Activated CD4-positive, alpha-beta T cell treated with anti-CD3 and anti-CD28 coated beads, Interleukin-2, amount 10 ng/mL, durations not matched to agents 7 days and 5 days (primary cell): ENCODE measurements around the gene DDX41. TPM values are rescaled to one million over a fixed set of nuclear protein-coding genes. Genes with fewer than 3 reads are reported as not detected.

Experiments used
- CTCF ChIA-PET: fragments of 350-600 bp; sonication (Branson Sonifier 250); formaldehyde crosslinking; loops from one replicate; lab custom pipeline; 2021; ENCODE audit warnings: antibody characterized with exemption; lab: Charles Lee
- POLR2A ChIA-PET: fragments of 350-600 bp; sonication (Branson Sonifier 250); formaldehyde crosslinking; loops from one replicate; lab custom pipeline; 2021; ENCODE audit warnings: antibody characterized with exemption; lab: Charles Lee
- DNase-seq: peaks from one replicate; pipeline ENCODE4 v3.0.0-alpha.2; 2020
- H3K27ac Mint-ChIP-seq: one replicate; pipeline ENCODE4 v1.8.0; 2021; ENCODE audit warnings: mild to moderate bottlenecking, moderate library complexity, mixed read lengths
- H3K27me3 Mint-ChIP-seq: one replicate; pipeline ENCODE4 v1.8.0; 2021; ENCODE audit warnings: mixed read lengths
- H3K36me3 Mint-ChIP-seq: one replicate; pipeline ENCODE4 v1.8.0; 2021; ENCODE audit warnings: low read depth, mixed read lengths
- H3K4me1 Mint-ChIP-seq: one replicate; pipeline ENCODE4 v1.8.0; 2021; ENCODE audit warnings: mixed read lengths
- H3K4me3 Mint-ChIP-seq: one replicate; pipeline ENCODE4 v1.8.0; 2021; ENCODE audit warnings: mild to moderate bottlenecking, moderate library complexity, mixed read lengths
- H3K9me3 Mint-ChIP-seq: one replicate; pipeline ENCODE4 v1.8.0; 2021; ENCODE audit warnings: mixed read lengths
- total RNA-seq, 2 experiments: library from RNA; stranded (reverse); gene quantifications; one replicate each; pipeline ENCODE4 v1.2.3, GENCODE V29; 2021

The DDX41 gene
- total RNA-seq, 2 experiments from 2014 or later, result 106 to 118 TPM

- POLR2A ChIA-PET, result no interaction called here
- H3K27ac Mint-ChIP-seq, result no peak overlapping the region
Measured at GRCh38 chr5:177499842-177500241, 16.9 kb downstream of the DDX41 start.

GRCh38 chr5:177498013-177498787 lies 18.6 kb downstream of the DDX41 start:
- POLR2A ChIA-PET, result interaction anchor here (1.0 kb wide), 1 partner anchor 11 kb away, joined by 4 read pairs; no protein-coding TSS in a partner anchor
- Mint-ChIP-seq H3K4me1 (peaks cover 42% of the 10 kb centered on the region), H3K27ac (peak overlapping the region; percentile 16), H3K4me3 (peak overlapping the region; percentile 76), H3K36me3 (no peaks in the 10 kb centered on the region), H3K27me3 (peaks cover 18% of the 10 kb centered on the region), H3K9me3 (no peaks in the 10 kb centered on the region)
- CTCF ChIA-PET, result interaction anchor here (0.7 to 4.4 kb wide), 11 partner anchors 9 to 108 kb away, joined by 3 to 23 read pairs (median 4); partner anchors contain the start of gene DOK3
- DNase-seq, result no peak

More at GRCh38 chr5:177499842-177500241, 16.9 kb downstream of the DDX41 start:
- H3K36me3 Mint-ChIP-seq, result no peaks in the 10 kb centered on the region
- H3K27me3 Mint-ChIP-seq, result peaks cover 18% of the 10 kb centered on the region
- no peak overlapping the region for H3K4me3 Mint-ChIP-seq
- H3K4me1 Mint-ChIP-seq, result peaks cover 29% of the 10 kb centered on the region
- no peaks in the 10 kb centered on the region for H3K9me3 Mint-ChIP-seq
- no peak for DNase-seq
- CTCF ChIA-PET, result interaction anchor here (0.8 to 4.4 kb wide), 8 partner anchors 21 to 117 kb away, joined by 3 to 36 read pairs (median 8); no protein-coding TSS in a partner anchor

GRCh38 chr5:177497292-177498012 lies 19.3 kb downstream of the DDX41 start, which contains the start of gene PDLIM7:
Gene PDLIM7, minus strand, starts transcription at chr5:177497604. Its CDS starts 1,092 bp downstream, at chr5:177496512.
- ChIA-PET CTCF (interaction anchor here (0.6 to 2.4 kb wide), 12 partner anchors 8 to 107 kb away, joined by 3 to 9 read pairs (median 4); partner anchors contain the start of gene DOK3), POLR2A (interaction anchor here (1.0 kb wide), 1 partner anchor 12 kb away, joined by 4 read pairs; no protein-coding TSS in a partner anchor)
- Mint-ChIP-seq H3K36me3 (peaks cover 5% of the 10 kb centered on the region), H3K9me3 (no peaks in the 10 kb centered on the region), H3K4me3 (peak within 1 kb of the TSS; percentile 76), H3K27me3 (peaks cover 18% of the 10 kb centered on the region), H3K27ac (peak within 1 kb of the TSS; percentile 64), H3K4me1 (peaks cover 47% of the 10 kb centered on the region)
- DNase-seq, result peak; percentile 95

GRCh38 chr5:177496727-177497291 lies 20.0 kb downstream of the DDX41 start:
- Mint-ChIP-seq H3K4me3 (peak overlapping the region; percentile 76), H3K36me3 (peaks cover 5% of the 10 kb centered on the region), H3K27me3 (peaks cover 18% of the 10 kb centered on the region), H3K9me3 (no peaks in the 10 kb centered on the region), H3K4me1 (peaks cover 47% of the 10 kb centered on the region), H3K27ac (no peak overlapping the region)
- POLR2A ChIA-PET, result interaction anchor here (1.0 kb wide), 1 partner anchor 12 kb away, joined by 4 read pairs; no protein-coding TSS in a partner anchor
- CTCF ChIA-PET, result interaction anchor here (0.6 to 2.8 kb wide), 13 partner anchors 11 to 107 kb away, joined by 3 to 18 read pairs (median 4); no protein-coding TSS in a partner anchor
- DNase-seq, result no peak

GRCh38 chr5:177496070-177496726 lies 20.6 kb downstream of the DDX41 start:
- Mint-ChIP-seq H3K4me1 (peaks cover 47% of the 10 kb centered on the region), H3K4me3 (peak overlapping the region; percentile 69), H3K27me3 (peaks cover 18% of the 10 kb centered on the region), H3K27ac (peak overlapping the region; percentile 64), H3K36me3 (peaks cover 6% of the 10 kb centered on the region), H3K9me3 (no peaks in the 10 kb centered on the region)
- CTCF ChIA-PET, result interaction anchor here (1.2 to 2.8 kb wide), 6 partner anchors 14 to 106 kb away, joined by 3 to 18 read pairs (median 5); no protein-coding TSS in a partner anchor
- no peak for DNase-seq
- POLR2A ChIA-PET, result no interaction called here

- Mint-ChIP-seq H3K36me3 (peaks cover 9% of the 10 kb centered on the region), H3K27me3 (peaks cover 18% of the 10 kb centered on the region), H3K9me3 (no peaks in the 10 kb centered on the region), H3K4me1 (peaks cover 48% of the 10 kb centered on the region), H3K4me3 (peak overlapping the region; percentile 69), H3K27ac (peak overlapping the region; percentile 64)
- POLR2A ChIA-PET, result no interaction called here
- CTCF ChIA-PET, result interaction anchor here (1.0 to 2.8 kb wide), 8 partner anchors 13 to 179 kb away, joined by 3 to 18 read pairs (median 4); no protein-coding TSS in a partner anchor
- no peak for DNase-seq
Measured at GRCh38 chr5:177495243-177496060, 21.3 kb downstream of the DDX41 start.

GRCh38 chr5:177494346-177495195 lies 22.2 kb downstream of the DDX41 start:
- H3K4me3 Mint-ChIP-seq, result no peak overlapping the region
- peaks cover 14% of the 10 kb centered on the region for H3K27me3 Mint-ChIP-seq
- peak; percentile 33 for DNase-seq
- H3K4me1 Mint-ChIP-seq, result peaks cover 48% of the 10 kb centered on the region
- H3K36me3 Mint-ChIP-seq, result peaks cover 15% of the 10 kb centered on the region
- H3K27ac Mint-ChIP-seq, result peak overlapping the region; percentile 75
- ChIA-PET POLR2A (no interaction called here), CTCF (interaction anchor here (0.7 to 2.8 kb wide), 10 partner anchors 9 to 182 kb away, joined by 3 to 18 read pairs (median 4); no protein-coding TSS in a partner anchor)
- no peaks in the 10 kb centered on the region for H3K9me3 Mint-ChIP-seq

GRCh38 chr5:177493795-177494345 lies 22.9 kb downstream of the DDX41 start:
- peaks cover 15% of the 10 kb centered on the region for H3K36me3 Mint-ChIP-seq

GRCh38 chr5:177492841-177493240 lies 23.9 kb downstream of the DDX41 start:
- peaks cover 37% of the 10 kb centered on the region for H3K4me1 Mint-ChIP-seq
- no peaks in the 10 kb centered on the region for H3K9me3 Mint-ChIP-seq
- H3K4me3 Mint-ChIP-seq, result no peak overlapping the region
- ChIA-PET POLR2A (no interaction called here), CTCF (interaction anchor here (0.8 to 2.2 kb wide), 12 partner anchors 32 to 183 kb away, joined by 3 to 6 read pairs (median 3); no protein-coding TSS in a partner anchor)
- DNase-seq, result no peak
- H3K36me3 Mint-ChIP-seq, result peaks cover 15% of the 10 kb centered on the region
- H3K27ac Mint-ChIP-seq, result peak overlapping the region; percentile 36
- peaks cover 1% of the 10 kb centered on the region for H3K27me3 Mint-ChIP-seq

More at GRCh38 chr5:177493795-177494345, 22.9 kb downstream of the DDX41 start:
- Mint-ChIP-seq H3K4me3 (no peak overlapping the region), H3K27me3 (peaks cover 10% of the 10 kb centered on the region), H3K4me1 (peaks cover 46% of the 10 kb centered on the region), H3K9me3 (no peaks in the 10 kb centered on the region), H3K27ac (peak overlapping the region; percentile 75)
- DNase-seq, result no peak
- POLR2A ChIA-PET, result no interaction called here
- CTCF ChIA-PET, result interaction anchor here (0.7 to 2.2 kb wide), 9 partner anchors 9 to 184 kb away, joined by 3 to 6 read pairs (median 3); no protein-coding TSS in a partner anchor
